ENCODE results near the gene VCAN.

Gene VCAN

GRCh38 chr5:83503662-83504061 is 32.1 kb downstream of the VCAN start:
- no peak for DNase-seq

GRCh38 chr5:83507431-83507830 is 35.9 kb downstream of the VCAN start:
- DNase-seq: no peak

- no peak for DNase-seq
These were observed 38.0 kb downstream of the VCAN start for GRCh38 chr5:83509540-83509939.

- DNase-seq: no peak
These were observed 38.7 kb downstream of the VCAN start for GRCh38 chr5:83510260-83510659.

- no peak for DNase-seq
These were observed 40.7 kb downstream of the VCAN start for GRCh38 chr5:83512061-83512745.

- DNase-seq: no peak
These were observed 41.5 kb downstream of the VCAN start for GRCh38 chr5:83513081-83513480.

- DNase-seq: no peak
These were observed 41.9 kb downstream of the VCAN start for GRCh38 chr5:83513491-83513890.

GRCh38 chr5:83516377-83516776 is 44.8 kb downstream of the VCAN start:
- no peak for DNase-seq

- no peak for DNase-seq
These were observed 45.6 kb downstream of the VCAN start for GRCh38 chr5:83517072-83517687.

GRCh38 chr5:83517688-83518085 is 46.1 kb downstream of the VCAN start:
- no peak for DNase-seq

GRCh38 chr5:83518319-83519061 is 46.9 kb downstream of the VCAN start:
- DNase-seq: no peak

GRCh38 chr5:83522446-83522845 is 50.9 kb downstream of the VCAN start:
- DNase-seq: no peak

GRCh38 chr5:83523929-83524328 is 52.4 kb downstream of the VCAN start:
- DNase-seq: no peak

- no peak for DNase-seq
These were observed 52.8 kb downstream of the VCAN start for GRCh38 chr5:83524345-83524744.

GRCh38 chr5:83524991-83525390 is 53.4 kb downstream of the VCAN start:
- DNase-seq: no peak

- no peak for DNase-seq
These were observed 54.7 kb downstream of the VCAN start for GRCh38 chr5:83526289-83526688.

- DNase-seq: no peak
These were observed 55.7 kb downstream of the VCAN start for GRCh38 chr5:83527221-83527620.

- no peak for DNase-seq
These were observed 56.3 kb downstream of the VCAN start for GRCh38 chr5:83527722-83528438.

GRCh38 chr5:83528439-83528769 is 56.9 kb downstream of the VCAN start:
- DNase-seq: no peak

GRCh38 chr5:83530193-83530592 is 58.6 kb downstream of the VCAN start:
- no peak for DNase-seq

GRCh38 chr5:83531661-83532060 is 60.1 kb downstream of the VCAN start:
- no peak for DNase-seq

- DNase-seq: no peak
These were observed 67.4 kb downstream of the VCAN start for GRCh38 chr5:83538786-83539462.

GRCh38 chr5:83539463-83539790 is 67.9 kb downstream of the VCAN start:
- no peak for DNase-seq

Data from stimulated activated naive CD4-positive, alpha-beta T cell treated with Interleukin-2 at 50 U/mL for 16 hours (primary cell).